ENCODE data around the gene RECQL5. TPM values are rescaled to one million over a fixed set of nuclear protein-coding genes. Genes with fewer than 3 reads are reported as not detected.
A peak's percentile ranks its signal among the peaks of the same experiment; 100 is the strongest.

The RECQL5 gene
- total RNA-seq, 1 donor from 2014 or later = 110 TPM

DNA sequence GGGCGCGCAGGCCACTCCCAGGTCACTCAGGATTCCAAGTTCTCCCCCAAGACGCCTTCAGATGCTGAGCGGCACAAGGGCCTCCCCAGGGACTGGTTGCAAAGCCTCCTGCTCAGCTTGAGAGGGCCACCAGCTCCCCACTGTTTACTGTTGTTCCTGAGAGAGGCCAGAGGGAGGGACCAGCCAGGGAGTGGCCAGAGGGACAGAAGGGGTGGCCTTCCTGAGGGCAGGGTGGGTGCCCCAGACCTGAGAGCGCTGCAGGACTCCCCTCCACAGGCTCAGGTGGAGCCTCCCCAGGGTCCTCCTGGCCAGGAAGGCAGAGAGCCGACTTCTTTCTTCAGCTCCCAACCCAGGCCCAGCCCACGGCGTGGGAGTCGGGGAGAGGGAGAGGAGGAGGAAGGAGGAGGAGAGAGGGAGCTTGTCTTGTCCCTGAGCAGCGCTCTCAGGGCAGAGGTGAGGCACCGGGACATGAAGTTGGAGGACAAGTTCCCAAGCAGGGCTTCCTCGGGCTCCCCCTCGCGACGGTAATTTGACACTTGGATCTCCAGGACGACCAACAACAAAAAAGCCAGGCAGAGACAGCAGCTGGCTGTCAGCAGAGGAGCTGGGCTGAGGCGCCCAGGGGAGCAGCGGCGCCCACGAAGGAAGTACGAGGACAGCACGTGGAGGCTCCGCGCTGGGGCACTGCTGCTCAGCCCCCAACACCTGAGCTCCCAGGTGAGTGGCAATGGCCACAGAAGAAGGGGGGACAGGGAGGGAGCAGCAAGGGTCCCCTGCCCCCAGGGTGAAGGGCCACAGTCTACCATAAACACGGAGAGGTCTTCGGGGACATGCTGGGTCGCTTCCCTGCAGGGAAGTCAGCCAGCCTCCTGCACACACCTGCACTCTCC is 33.2 kb downstream of the RECQL5 start:
- DNase-seq (ENCODE audit: low spot score) = peak; percentile 94

DNA sequence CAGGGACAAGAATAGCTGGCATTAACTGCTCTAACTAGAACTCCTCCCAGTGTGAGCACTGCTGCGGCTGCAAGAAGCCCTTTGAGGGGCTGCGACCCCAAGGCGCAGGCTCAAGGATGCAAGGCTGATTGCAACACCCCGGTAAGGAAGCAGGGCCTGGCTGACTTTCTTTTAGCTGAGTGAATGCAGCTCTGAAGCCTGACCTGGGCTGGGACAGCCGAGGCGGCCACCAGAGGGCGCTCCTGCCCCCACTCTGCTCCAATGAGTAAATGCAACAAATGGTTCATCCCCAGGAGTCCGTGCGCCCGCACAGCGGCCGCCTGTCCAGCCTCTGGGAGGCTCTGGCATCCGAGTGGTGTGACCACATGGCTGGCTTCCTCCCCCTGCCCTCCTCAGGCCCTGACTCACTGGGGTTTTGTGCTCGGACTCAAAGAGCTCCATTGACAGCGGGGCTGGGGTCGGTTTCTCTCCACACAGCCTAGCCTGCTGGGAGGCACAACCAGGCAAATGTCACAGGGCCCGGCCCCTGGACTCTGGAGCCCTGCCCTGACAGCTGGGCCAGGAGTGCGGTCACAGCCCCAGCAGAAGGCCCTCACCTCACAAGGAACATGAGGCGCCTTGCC is 34.0 kb downstream of the RECQL5 start, which contains the start of gene SMIM5:
Gene SMIM5, plus strand, starts transcription at position 572 of the 623 bp plus-strand sequence. CDS start 6,768 bp downstream, outside the sequence.
- peak; percentile 89 for DNase-seq (ENCODE audit: low spot score)

DNA sequence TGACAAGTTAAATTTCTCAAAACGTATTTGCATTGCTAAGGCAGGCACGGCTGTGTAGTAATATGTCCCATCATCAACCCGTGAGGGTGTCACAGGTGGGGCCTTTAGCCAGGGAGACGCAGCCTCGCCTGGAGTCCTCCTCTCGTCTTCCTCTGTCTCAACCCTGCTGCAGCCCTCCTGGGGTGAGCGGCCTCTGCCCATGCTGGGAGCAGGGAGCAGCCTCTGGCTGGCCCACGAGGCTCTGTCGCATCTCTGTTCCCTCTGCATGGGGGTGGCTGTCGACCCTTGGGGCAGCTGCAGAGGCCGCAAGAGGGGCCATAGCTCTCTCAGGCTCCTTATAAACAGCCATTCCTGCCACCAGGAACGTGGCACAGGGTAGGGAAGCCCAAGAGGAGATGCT is 34.5 kb downstream of the RECQL5 start:
- no peak for DNase-seq (ENCODE audit: low spot score)

DNA sequence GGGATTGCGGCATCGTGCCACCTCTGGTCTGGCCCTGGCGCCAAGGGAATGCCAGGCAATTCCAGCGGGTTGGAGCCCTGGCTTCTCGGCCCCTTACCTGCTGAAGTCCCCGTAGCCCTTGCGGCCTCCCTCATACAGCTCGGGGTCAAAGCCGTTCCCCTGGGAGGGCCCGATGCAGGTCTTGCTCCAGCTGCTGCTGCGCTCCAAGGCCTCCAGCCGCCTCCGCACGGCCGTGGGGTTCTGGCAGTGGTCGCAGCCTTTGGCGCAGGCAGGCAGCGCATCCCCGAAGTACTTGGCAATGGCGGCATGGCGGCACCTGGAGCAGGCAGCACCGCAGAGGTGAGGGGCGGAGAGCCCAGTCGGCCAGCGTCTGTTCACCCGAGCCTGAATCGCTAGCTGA is 35.6 kb downstream of the RECQL5 start:
- no peak for DNase-seq (ENCODE audit: low spot score)

DNA sequence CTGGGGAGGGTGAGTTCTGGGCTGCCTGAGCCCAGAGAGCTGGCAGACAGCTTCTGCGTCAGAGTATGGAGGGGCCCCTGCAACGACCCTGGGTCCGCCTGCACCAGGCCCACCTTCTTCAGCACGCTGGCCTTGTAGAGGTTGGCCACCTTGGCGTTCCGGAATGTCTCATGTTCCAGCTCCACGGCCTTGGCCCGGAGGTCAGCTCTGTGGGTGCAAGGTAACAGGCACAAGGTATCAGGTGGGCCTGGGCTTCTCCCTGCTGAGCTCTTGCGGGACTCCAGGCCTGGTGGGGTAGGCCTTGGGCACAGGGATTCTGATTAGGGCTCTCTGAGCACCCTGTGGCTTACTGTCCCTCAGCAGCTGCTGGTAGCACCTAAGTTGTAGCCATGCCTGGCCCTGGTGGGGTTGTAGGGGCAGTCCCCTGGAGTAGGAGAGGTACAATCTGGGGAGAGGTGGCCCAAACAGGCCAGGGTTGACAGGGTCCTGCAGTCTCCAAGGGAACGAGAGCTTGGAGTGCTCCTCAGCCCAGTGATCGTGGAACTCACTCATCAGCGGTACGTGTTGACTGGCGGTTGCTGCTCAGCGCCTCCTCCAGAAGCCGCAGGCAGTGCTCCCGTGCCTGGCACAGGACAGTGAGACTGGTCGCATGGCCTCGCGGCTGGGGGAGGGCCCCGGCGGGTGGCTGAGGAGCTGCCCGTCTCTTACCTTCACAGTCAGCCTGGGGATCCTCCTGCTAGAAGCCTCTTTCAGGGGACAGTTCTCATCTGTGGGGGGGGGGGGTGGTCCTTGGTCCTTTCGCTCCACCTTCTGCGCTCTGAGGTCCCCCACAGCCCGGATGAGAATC is 36.7 kb downstream of the RECQL5 start:
- no peak for DNase-seq (ENCODE audit: low spot score)

DNA sequence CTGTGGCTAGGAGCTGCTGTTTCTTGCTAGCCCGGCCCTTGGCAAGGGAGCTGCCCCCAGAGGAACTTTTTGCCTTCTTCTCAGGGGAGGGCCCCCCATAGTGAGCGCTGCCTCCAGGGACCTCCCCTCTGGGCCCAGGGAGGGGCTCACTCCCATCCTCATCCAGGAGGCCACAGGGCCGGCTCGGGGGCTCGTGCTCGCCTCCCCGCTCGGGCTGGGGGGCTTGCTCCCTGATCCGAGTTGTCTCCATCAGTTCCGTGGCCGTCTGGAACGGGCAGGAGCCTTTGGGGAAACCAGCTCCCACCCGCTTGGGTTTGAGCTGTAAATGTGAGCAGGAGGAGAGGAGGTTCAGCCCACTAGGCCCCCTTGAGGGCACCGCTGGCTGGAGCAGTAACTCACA is 37.8 kb downstream of the RECQL5 start:
- no peak for DNase-seq (ENCODE audit: low spot score)

DNA sequence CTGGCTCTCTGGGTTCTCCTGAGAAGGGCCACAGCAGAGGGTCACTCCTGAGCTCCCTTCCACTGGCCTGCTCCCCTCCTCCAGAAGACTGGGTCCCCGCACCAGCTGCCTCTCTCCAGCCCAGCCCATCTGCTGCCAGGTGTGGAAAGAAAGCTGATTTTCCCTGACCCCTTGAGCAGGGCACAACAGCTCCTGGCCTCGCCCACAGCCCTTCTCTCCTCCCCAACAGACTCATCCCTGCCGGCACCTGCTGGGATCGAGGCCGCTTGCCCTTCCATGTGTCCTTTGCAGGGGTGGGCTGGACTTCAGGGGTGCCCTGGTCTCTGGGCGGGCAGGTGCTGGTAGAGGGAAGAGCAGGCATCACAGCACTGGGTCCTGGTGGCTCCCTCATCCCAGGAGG is 38.5 kb downstream of the RECQL5 start:
- no peak for DNase-seq (ENCODE audit: low spot score)

DNA sequence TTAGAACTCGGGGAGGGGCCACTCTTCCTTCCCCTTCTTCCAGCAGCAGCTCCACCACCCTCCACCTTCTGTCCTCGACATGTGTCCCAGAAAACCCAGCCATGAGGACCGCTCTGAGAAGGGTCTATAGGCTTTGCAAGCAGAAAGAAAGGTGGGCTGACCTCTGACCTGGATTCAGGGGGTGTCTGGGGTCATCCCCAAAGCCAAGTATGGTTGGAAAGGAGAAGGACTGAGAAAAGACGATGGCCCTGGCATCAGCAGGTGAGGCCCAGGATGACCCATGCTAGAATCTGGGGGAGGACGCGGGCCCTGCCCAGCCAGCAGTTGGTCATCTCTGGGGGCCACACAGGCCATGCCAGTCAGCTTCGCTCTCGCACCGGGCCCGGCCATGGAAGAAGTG is 39.9 kb downstream of the RECQL5 start:
- DNase-seq (ENCODE audit: low spot score) = no peak

DNA sequence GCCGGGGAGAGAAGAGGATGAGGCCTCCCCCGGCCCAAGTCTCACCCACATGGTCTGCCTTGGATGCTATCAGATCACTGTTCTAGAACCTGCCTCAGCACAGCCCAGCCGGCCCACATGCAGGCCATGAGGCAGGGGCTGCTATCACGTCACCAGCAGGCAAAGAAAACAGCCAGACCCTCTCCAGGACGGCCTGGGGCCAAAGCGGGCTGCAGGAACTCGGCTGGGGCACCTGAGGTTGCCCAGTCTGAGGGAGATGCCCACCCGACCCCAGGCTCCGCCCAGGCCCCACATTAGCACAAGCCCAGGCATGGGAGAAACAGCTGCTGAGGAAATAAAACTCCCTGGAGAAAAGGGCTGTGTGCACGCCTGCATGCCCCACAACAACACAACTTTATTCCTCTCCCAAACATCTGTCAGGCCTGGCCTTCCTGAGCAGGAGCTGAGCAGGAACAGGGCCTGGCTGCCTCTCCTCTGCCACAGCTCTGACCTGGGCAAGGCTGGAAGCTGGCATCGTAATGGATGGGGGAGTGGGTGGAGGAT is 40.4 kb downstream of the RECQL5 start:
- DNase-seq (ENCODE audit: low spot score) = no peak

DNA sequence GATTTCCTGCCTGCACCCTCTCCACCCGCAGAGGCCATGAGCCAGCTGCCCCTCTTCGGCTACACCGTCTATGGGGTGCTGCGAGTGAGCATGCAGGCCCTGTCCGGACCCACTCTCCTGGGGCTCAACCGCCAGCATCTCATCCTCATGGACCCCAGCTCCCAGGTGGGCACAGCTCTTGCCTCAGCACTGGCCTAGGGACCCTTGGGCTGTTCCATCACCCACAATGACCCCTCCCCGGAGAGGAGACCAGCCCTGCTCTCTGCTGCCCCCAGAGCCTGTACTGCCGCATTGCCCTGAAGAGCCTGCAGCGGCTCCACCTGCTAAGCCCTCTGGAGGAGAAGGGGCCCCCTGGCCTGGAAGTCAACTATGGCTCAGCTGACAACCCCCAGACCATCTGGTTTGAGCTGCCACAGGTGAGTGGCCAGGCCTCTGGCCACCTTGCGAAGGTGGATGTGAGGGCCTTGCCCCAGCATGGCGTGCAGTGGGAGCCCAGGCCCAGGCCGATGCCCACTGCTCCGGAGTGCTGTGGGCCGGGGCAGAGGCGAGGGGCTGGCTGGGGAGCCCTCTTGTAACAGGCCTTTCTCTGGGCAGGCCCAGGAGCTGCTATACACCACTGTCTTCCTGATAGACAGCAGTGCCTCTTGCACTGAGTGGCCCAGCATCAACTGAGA is 41.0 kb downstream of the RECQL5 start:
- DNase-seq (ENCODE audit: low spot score) = no peak

DNA sequence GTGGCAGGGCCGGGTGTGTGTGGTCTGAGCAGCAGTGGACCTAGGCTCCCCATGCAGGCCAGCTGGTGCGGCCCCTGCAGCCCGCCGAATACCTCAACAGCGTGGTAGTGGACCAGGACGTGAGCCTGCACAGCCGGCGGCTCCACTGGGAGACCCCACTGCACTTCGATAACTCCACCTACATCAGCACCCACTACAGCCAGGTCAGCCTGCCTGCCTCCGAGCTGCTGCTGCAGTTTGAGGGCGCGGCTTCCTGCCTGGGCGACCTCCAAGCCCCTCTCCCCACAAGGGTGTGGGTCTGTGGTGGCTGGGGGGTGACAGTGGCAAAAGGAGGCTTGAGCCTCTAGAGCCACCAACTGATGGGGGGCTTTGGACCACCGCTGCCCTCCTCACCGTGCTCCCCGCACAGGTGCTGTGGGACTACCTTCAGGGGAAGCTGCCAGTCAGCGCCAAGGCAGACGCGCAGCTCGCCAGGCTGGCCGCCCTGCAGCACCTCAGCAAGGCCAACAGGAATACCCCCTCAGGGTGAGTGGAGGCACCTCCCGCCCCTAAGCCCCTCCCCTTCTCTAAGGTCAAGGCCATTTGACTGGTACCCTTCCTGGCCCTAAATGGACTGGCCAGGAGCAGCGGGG is 42.1 kb downstream of the RECQL5 start:
- DNase-seq (ENCODE audit: low spot score) = no peak

DNA sequence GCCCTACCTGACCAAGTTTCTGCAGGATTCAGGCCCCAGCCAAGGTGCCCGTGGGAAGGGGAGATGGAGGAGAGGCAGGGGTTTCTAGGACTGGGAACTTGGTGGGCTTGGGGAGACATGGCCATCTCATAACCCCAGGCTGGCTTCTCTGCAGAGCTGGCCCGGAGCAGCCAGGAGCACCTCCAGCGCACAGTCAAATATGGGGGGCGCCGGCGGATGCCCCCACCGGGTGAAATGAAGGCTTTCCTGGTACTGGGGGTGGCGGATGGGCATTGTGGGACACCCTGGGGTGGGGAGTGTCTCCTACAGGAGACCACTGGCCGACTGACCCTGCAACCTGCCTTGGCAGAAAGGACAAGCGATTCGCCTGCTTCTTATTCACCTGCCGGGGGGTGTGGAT is 42.9 kb downstream of the RECQL5 start:
- no peak for DNase-seq (ENCODE audit: low spot score)

DNA sequence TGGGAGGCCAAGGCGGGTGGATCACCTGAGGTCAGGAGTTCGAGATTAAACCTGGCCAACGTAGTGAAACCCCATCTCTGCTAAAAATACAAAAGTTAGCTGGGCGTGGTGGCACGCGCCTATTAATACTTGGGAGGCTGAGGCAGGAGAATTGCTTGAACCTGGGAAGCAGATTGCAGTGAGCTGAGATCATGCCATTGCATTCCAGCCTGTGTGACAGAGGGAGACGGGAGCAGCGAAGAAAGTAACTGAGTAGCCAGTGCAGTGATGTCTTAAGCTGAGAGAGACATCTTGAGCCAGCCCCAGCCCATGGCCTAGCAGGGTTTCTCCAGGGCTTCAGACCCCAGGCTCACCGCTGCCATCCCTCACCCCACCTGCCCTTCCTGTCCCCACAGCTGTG is 43.6 kb downstream of the RECQL5 start:
- no peak for DNase-seq (ENCODE audit: low spot score)

DNA sequence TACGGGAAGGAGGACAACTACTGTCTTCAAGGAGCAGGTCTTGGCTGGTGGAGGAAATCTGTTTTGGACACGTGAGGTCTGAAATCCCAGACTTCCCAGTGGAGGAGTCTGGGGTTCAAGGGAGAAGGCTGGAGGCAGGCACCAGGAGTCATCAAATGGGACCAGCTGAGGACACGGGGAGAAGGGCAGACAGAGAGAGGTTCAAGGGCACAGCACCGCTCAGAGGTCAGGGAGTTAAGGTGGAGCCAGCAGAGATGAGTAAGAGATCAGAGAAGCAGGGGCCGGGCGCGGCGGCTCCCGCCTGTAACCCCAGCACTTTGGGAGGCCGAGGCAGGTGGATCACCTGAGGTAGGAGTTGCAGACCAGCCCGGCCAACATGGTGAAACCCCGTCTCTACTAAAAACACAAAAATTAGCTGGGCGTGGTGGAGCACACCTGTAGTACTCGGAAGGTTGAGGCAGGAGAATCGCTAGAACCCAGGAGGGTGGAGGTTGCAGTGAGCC is 44.1 kb downstream of the RECQL5 start:
- DNase-seq (ENCODE audit: low spot score) = no peak

DNA sequence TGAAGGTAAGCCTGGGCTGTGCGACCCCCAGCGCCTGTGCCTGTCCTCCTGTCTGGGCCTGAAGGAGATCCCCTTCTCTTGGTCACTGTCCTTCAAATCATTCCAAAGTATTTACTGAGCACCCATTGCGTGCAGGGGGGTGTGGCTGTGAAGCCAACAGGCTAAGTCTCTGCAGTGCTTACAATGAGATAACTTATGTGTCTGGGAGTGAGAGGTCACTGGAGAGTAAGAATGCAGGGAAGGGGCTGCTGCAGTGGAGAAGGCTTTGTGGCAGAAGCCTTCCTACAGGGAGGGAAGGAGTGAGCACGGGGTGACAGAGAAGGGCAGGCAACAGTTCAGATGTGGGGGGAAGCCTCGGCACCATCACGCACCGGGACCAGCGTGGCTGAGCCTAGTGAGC is 44.9 kb downstream of the RECQL5 start:
- DNase-seq (ENCODE audit: low spot score) = no peak

DNA sequence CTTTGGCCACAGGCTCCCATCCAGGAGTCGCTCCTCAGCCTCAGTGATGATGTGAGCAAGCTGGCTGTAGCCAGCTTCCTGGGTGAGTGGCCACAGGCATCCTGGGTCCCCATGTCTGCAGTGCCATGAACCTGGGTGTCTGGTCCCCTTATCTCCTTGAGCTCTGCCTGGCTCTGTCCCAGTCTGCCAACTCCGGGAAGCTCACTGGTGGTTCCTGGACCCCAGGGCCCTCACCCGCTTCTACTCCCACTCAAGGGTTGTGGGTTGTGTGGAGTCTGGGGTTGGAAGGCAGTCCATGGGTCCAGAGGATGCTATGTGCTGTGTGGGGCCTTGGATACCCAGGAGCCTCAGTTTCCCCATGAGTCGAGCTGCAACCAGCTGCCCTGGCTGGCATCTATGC is 45.5 kb downstream of the RECQL5 start:
- no peak for DNase-seq (ENCODE audit: low spot score)

DNA sequence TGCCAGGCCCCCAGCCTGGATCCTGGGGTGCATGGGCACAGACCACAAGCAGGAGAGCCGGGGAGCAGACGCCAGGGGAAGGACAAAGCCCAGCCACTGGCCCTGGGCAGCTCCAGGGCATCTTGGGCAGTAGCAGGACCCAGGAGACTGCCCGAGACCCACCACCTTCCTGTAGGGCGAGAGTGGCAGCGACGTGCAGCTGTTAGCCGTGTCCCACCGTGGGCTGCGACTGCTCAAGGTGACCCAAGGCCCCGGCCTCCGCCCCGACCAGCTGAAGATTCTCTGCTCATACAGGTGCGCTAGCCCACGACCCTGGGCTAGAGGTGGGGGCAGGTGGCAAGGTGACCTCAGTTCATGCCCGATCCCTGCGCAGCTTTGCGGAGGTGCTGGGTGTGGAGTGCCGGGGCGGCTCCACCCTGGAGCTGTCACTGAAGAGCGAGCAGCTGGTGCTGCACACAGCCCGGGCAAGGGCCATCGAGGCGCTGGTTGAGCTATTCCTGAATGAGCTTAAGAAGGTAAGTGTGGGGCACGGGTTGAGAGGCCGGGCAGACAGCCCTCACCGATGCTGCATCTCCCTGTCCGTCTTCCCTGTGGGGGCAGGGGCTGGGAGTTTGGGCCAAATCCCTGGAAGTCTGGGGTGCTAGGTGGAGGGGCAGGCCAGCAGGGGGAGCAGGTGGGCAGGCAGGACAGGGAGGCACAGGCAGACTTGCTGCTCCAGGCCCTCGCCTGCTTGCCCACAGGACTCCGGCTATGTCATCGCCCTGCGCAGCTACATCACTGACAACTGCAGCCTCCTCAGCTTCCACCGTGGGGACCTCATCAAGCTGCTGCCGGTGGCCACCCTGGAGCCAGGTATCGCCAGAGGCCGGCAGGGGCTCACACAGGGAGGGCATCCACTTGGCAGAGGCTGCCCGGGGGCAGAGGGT is 47.2 kb downstream of the RECQL5 start:
- DNase-seq (ENCODE audit: low spot score) = no peak

DNA sequence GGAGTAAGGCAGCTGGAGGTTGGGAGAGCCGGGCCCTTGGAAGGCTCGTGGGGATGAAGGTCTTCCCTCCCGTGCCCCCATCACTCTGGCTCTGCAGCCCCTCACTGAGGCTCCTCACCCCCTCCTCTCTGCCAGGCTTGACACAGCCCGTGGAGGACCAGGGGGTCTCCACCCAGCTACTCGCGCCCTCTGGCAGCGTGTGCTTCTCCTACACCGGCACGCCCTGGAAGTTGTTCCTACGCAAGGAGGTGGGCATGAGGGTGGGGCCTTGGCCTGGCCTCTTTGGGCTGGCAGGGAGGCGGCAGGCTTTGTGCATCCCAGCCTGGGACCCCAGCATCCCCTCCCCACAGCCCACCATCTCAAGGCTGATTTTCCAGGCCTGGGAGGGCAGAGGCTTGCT is 49.3 kb downstream of the RECQL5 start:
- DNase-seq (ENCODE audit: low spot score) = no peak

DNA sequence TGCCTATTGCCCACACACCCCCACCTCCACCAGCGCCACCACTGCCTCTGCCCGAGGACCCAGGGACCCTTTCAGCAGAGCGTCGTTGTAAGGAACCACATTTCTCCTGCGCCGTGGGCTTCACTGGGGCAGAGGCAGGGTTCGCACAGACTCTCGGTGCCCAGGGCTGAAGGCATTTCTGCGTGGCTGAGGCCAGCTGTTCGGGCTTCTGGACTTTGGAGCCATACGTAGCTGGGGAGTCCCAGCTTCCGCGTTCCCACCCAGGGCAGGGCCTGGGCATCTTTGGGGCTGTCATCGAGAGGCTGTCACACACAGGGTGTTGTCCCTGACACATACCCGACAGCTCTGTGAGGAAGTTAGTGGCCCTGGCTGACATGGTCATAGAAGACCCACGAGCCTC is 49.7 kb downstream of the RECQL5 start:
- peak; percentile 60 for DNase-seq (ENCODE audit: low spot score)

Data from mucosa of gallbladder (tissue), 1 donor.